RKO (cell line): ENCODE data around the gene BLVRA.
"Not testable (repeated sequence)": the region's sequence is repeated elsewhere in the genome, so short reads cannot be mapped to it uniquely, and the experiment has no call there.

ENCODE experiments used
- DNase-seq: peaks from one replicate; pipeline ENCODE4 v3.0.0-alpha.2; 2016; ENCODE audit warnings: low spot score

Gene BLVRA

GRCh38 chr7:43758029-43758821 is at the start of gene BLVRA:
BLVRA (plus strand) TSS chr7:43758680; CDS start chr7:43771159, 12,479 bp downstream.
- DNase-seq, result peak; percentile 35

GRCh38 chr7:43711503-43711902 is 47.0 kb upstream of the BLVRA start:
- no peak for DNase-seq

- not testable (repeated sequence) for DNase-seq
Observed at GRCh38 chr7:43715966-43716365, 42.5 kb upstream of the BLVRA start.

- no peak for DNase-seq
Observed at GRCh38 chr7:43716598-43716997, 41.9 kb upstream of the BLVRA start.

GRCh38 chr7:43721193-43721806 is 37.2 kb upstream of the BLVRA start:
- peak; percentile 60 for DNase-seq

- DNase-seq, result no peak
Observed at GRCh38 chr7:43723007-43723341, 35.5 kb upstream of the BLVRA start.

- DNase-seq, result no peak
Observed at GRCh38 chr7:43725251-43725650, 33.2 kb upstream of the BLVRA start.

GRCh38 chr7:43726466-43726865 is 32.0 kb upstream of the BLVRA start:
- DNase-seq, result no peak

- no peak for DNase-seq
Observed at GRCh38 chr7:43727003-43727402, 31.5 kb upstream of the BLVRA start.

- no peak for DNase-seq
Observed at GRCh38 chr7:43727494-43727893, 31.0 kb upstream of the BLVRA start.

GRCh38 chr7:43729214-43729923 is 29.1 kb upstream of the BLVRA start, which contains the start of gene COA1:
COA1 (minus strand) TSS chr7:43729523; CDS start chr7:43648614, 80,909 bp downstream.
- peak; percentile 95 for DNase-seq

GRCh38 chr7:43729924-43730248 is 28.6 kb upstream of the BLVRA start:
- DNase-seq, result peak; percentile 34

GRCh38 chr7:43731494-43731893 is 27.0 kb upstream of the BLVRA start:
- DNase-seq, result not testable (repeated sequence)

GRCh38 chr7:43734575-43735332 is 23.7 kb upstream of the BLVRA start:
- DNase-seq, result not testable (repeated sequence)

- no peak for DNase-seq
Observed at GRCh38 chr7:43735403-43735801, 23.1 kb upstream of the BLVRA start.

- DNase-seq, result no peak
Observed at GRCh38 chr7:43735802-43736603, 22.5 kb upstream of the BLVRA start.

GRCh38 chr7:43737467-43738127 is 20.9 kb upstream of the BLVRA start:
- no peak for DNase-seq

GRCh38 chr7:43742692-43743091 is 15.8 kb upstream of the BLVRA start:
- DNase-seq, result no peak

GRCh38 chr7:43747328-43748105 is 11.0 kb upstream of the BLVRA start:
- no peak for DNase-seq

GRCh38 chr7:43749383-43749940 is 9.0 kb upstream of the BLVRA start:
- DNase-seq, result no peak
